H9 (cell line): Measurements from ENCODE around the gene PRR23E. TPM values are rescaled to one million over a fixed set of nuclear protein-coding genes. Genes with fewer than 3 reads are reported as not detected.

Experiments
- DNase-seq: peaks from one replicate; pipeline ENCODE4 v3.0.0-alpha.2; 2017
- H2AFZ ChIP-seq: one replicate; pipeline ENCODE4 v1.6.1; 2013; ENCODE audit warnings: mild to moderate bottlenecking, low read length, control low read depth, moderate library complexity
- H2AK5ac ChIP-seq: 2 replicates; pipeline ENCODE4 v1.6.1; 2013; ENCODE audit warnings: low read length, control low read depth, mixed read lengths; ENCODE audit not compliant: insufficient read length
- H2BK120ac ChIP-seq: one replicate; pipeline ENCODE4 v1.6.1; 2013; ENCODE audit warnings: low read depth, mild to moderate bottlenecking, low read length, control low read depth, inconsistent platforms; ENCODE audit not compliant: poor library complexity, severe bottlenecking
- H2BK12ac ChIP-seq: 2 replicates; pipeline ENCODE4 v1.6.1; 2013; ENCODE audit warnings: low read length, control low read depth, mixed read lengths, low read depth; ENCODE audit not compliant: insufficient read length
- H2BK15ac ChIP-seq: 2 replicates; pipeline ENCODE4 v1.6.1; 2013; ENCODE audit warnings: low read depth, low read length, control low read depth
- H2BK20ac ChIP-seq: one replicate; pipeline ENCODE4 v1.6.1; 2013; ENCODE audit warnings: low read depth, mild to moderate bottlenecking, low read length, control low read depth, inconsistent platforms; ENCODE audit not compliant: poor library complexity, severe bottlenecking
- H2BK5ac ChIP-seq: 2 replicates; pipeline ENCODE4 v1.6.1; 2013; ENCODE audit warnings: low read length, control low read depth, mixed read lengths; ENCODE audit not compliant: insufficient read length
- H3K14ac ChIP-seq: 2 replicates; pipeline ENCODE4 v1.6.1; 2013; ENCODE audit warnings: low read length, control low read depth; ENCODE audit not compliant: insufficient read depth
- H3K18ac ChIP-seq: 2 replicates; pipeline ENCODE4 v1.6.1; 2013; ENCODE audit warnings: low read depth, mild to moderate bottlenecking, mixed read lengths, low read length, control low read depth; ENCODE audit not compliant: insufficient read length
- H3K23ac ChIP-seq: 2 replicates; pipeline ENCODE4 v1.6.1; 2013; ENCODE audit warnings: low read length, control low read depth, mixed read lengths, low read depth; ENCODE audit not compliant: insufficient read length
- H3K23me2 ChIP-seq: 2 replicates; pipeline ENCODE4 v1.6.1; 2013; ENCODE audit warnings: low read depth, mild to moderate bottlenecking, mixed read lengths, low read length, control low read depth; ENCODE audit not compliant: insufficient read length, poor library complexity, severe bottlenecking
- H3K27ac ChIP-seq: 2 replicates; pipeline ENCODE4 v1.5.1; 2013; ENCODE audit warnings: low read length, control low read depth, mixed read lengths, low read depth; ENCODE audit not compliant: insufficient read length
- H3K27me3 ChIP-seq: 2 replicates; pipeline ENCODE4 v1.6.1; 2013; ENCODE audit warnings: low read length, control low read depth, inconsistent platforms; ENCODE audit not compliant: insufficient read depth
- H3K4ac ChIP-seq: 2 replicates; pipeline ENCODE4 v1.6.1; 2013; ENCODE audit warnings: low read depth, mild to moderate bottlenecking, control low read depth, inconsistent platforms, low read length, moderate library complexity
- H3K4me1 ChIP-seq: 2 replicates; pipeline ENCODE4 v1.6.1; 2013; ENCODE audit warnings: low read length, control low read depth, inconsistent platforms; ENCODE audit not compliant: insufficient read depth
- H3K4me2 ChIP-seq: 2 replicates; pipeline ENCODE4 v1.6.1; 2013; ENCODE audit warnings: low read length, control low read depth, mixed read lengths; ENCODE audit not compliant: insufficient read length, insufficient read depth
- H3K56ac ChIP-seq: 2 replicates; pipeline ENCODE4 v1.6.1; 2013; ENCODE audit warnings: low read depth, mild to moderate bottlenecking, mixed read lengths, low read length, control low read depth; ENCODE audit not compliant: insufficient read length
- H3K79me1 ChIP-seq: 2 replicates; pipeline ENCODE4 v1.6.1; 2013; ENCODE audit warnings: low read depth, mild to moderate bottlenecking, moderate library complexity, low read length, control low read depth, inconsistent platforms; ENCODE audit not compliant: insufficient read depth, poor library complexity, severe bottlenecking
- H3K79me2 ChIP-seq: 2 replicates; pipeline ENCODE4 v1.6.1; 2013; ENCODE audit warnings: low read length, control low read depth, inconsistent platforms; ENCODE audit not compliant: insufficient read depth
- H3K9ac ChIP-seq: 2 replicates; pipeline ENCODE4 v1.6.1; 2013; ENCODE audit warnings: low read length, control low read depth, mixed read lengths; ENCODE audit not compliant: insufficient read length; ENCODE audit errors: extremely low read depth
- H3K9me3 ChIP-seq: one replicate; pipeline ENCODE4 v1.6.1; 2013; ENCODE audit warnings: low read depth, low read length, inconsistent platforms; ENCODE audit not compliant: control insufficient read depth
- H3T11ph ChIP-seq: one replicate; pipeline ENCODE4 v1.6.1; 2013; ENCODE audit warnings: mild to moderate bottlenecking, low read length, control low read depth, inconsistent platforms
- H4K20me1 ChIP-seq: one replicate; pipeline ENCODE4 v1.6.1; 2013; ENCODE audit not compliant: control insufficient read depth, insufficient read length, insufficient read depth
- H4K5ac ChIP-seq: 2 replicates; pipeline ENCODE4 v1.6.1; 2013; ENCODE audit warnings: low read depth, mild to moderate bottlenecking, mixed read lengths, low read length, control low read depth; ENCODE audit not compliant: insufficient read length
- H4K8ac ChIP-seq: replicated peaks from 2 replicates; pipeline ENCODE4 v1.6.1; 2013; ENCODE audit warnings: low read length, control low read depth, mixed read lengths, low read depth; ENCODE audit not compliant: insufficient read length
- H4K91ac ChIP-seq: 2 replicates; pipeline ENCODE4 v1.6.1; 2013; ENCODE audit warnings: low read depth, mild to moderate bottlenecking, moderate library complexity, mixed read lengths, low read length, control low read depth; ENCODE audit not compliant: insufficient read length
- H3K27ac Mint-ChIP-seq, 3 experiments: 2 replicates in 2 of 3; 3 replicates in 1 of 3; pipeline ENCODE4 v1.8.0; 2020 to 2021; ENCODE audit warnings: mixed read lengths in 3 of 3, mild to moderate bottlenecking in 1 of 3, moderate library complexity in 1 of 3
- H3K27me3 Mint-ChIP-seq: 2 replicates; pipeline ENCODE4 v1.8.0; 2021; ENCODE audit warnings: low read depth, mild to moderate bottlenecking, moderate library complexity, mixed read lengths
- H3K36me3 Mint-ChIP-seq, 3 experiments: 2 replicates in 2 of 3; 3 replicates in 1 of 3; pipeline ENCODE4 v1.8.0; 2020 to 2021; ENCODE audit warnings: low read depth in 3 of 3, mixed read lengths in 3 of 3; ENCODE audit not compliant: insufficient read depth in 1 of 3
- H3K4me1 Mint-ChIP-seq, 2 experiments: 2 replicates each; pipeline ENCODE4 v1.8.0; 2020; ENCODE audit warnings: mixed read lengths in 2 of 2
- H3K4me3 Mint-ChIP-seq, 2 experiments: 2 replicates in 1 of 2; 3 replicates in 1 of 2; pipeline ENCODE4 v1.8.0; 2020 to 2021; ENCODE audit warnings: mild to moderate bottlenecking in 2 of 2, mixed read lengths in 2 of 2, moderate library complexity in 1 of 2
- H3K9me3 Mint-ChIP-seq, 2 experiments: 2 replicates in 1 of 2; 3 replicates in 1 of 2; pipeline ENCODE4 v1.8.0; 2020; ENCODE audit warnings: mild to moderate bottlenecking in 2 of 2, mixed read lengths in 2 of 2, moderate library complexity in 1 of 2
- CTCF ChIP-seq: fragments of 200-600 bp; sonication (generic); conservative IDR thresholded peaks from 3 replicates; pipeline ENCODE4 v1.8.0; 2021; ENCODE audit warnings: antibody characterized with exemption, mild to moderate bottlenecking
- WGBS: extraction: QIAGEN DNeasy Blood & Tissue Kit; methylation state at CpG from one replicate; pipeline ENCODE4 v1.1.7; 2013; ENCODE audit warnings: missing lambda C conversion rate, low lambda C conversion rate, mixed read lengths; ENCODE audit not compliant: insufficient read length; ENCODE audit errors: extremely low coverage; 5-methylcytosine and 5-hydroxymethylcytosine counted together
- total RNA-seq: library from RNA; stranded (reverse); gene quantifications from 2 replicates; pipeline ENCODE4 v1.2.1, GENCODE V29; 2021

PRR23E gene
- total RNA-seq, 1 experiment from 2014 or later, result not detected

GRCh38 chr3:127212711-127213110 lies 19.8 kb downstream of the PRR23E start:
- H3K4ac ChIP-seq, result no peak overlapping the region
- Mint-ChIP-seq H3K9me3 (no peaks in the 10 kb centered on the region), H3K4me3 (no peak overlapping the region), H3K36me3 (no peaks in the 10 kb centered on the region), H3K27ac (no peak overlapping the region), H3K4me1 (peaks cover 10 to 14% of the 10 kb centered on the region in 2 experiments), H3K27me3 (peaks cover 11% of the 10 kb centered on the region)
- H3K27me3 ChIP-seq, result no peaks in the 10 kb centered on the region
- no peak overlapping the region for H3K18ac ChIP-seq
- H3K79me2 ChIP-seq, result no peaks in the 10 kb centered on the region
- no peaks in the 10 kb centered on the region for H4K20me1 ChIP-seq
- H4K8ac ChIP-seq, result no peak overlapping the region
- H3K79me1 ChIP-seq, result no peaks in the 10 kb centered on the region
- no peak overlapping the region for H3K4me2 ChIP-seq
- H2AFZ ChIP-seq, result no peak overlapping the region
- H3K9me3 ChIP-seq, result no peaks in the 10 kb centered on the region
- no peak overlapping the region for H3T11ph ChIP-seq
- no peak overlapping the region for H2BK15ac ChIP-seq
- no peak overlapping the region for H3K14ac ChIP-seq
- no peak overlapping the region for H3K27ac ChIP-seq
- H2BK20ac ChIP-seq, result no peak overlapping the region
- no peak overlapping the region for H2BK5ac ChIP-seq
- no peaks in the 10 kb centered on the region for H3K23me2 ChIP-seq
- no peak overlapping the region for H3K56ac ChIP-seq
- TF ChIP-seq CTCF, result no peak
- H3K9ac ChIP-seq, result no peak overlapping the region
- no peak for DNase-seq
- no peak overlapping the region for H2BK120ac ChIP-seq
- no peaks in the 10 kb centered on the region for H3K4me1 ChIP-seq
- no peak overlapping the region for H4K91ac ChIP-seq
- H3K23ac ChIP-seq, result no peak overlapping the region
- no peak overlapping the region for H2AK5ac ChIP-seq
- H2BK12ac ChIP-seq, result no peak overlapping the region
- H4K5ac ChIP-seq, result no peak overlapping the region
- no CpG with 5 or more reads among the region's 5 CpGs for WGBS
